Mesenchymal stem cell (in vitro differentiated cells and primary cell): ENCODE results near the gene MNDA.

Source experiments
- DNase-seq: peaks from one replicate; pipeline ENCODE4 v3.0.0-alpha.2; 2013
- H2AFZ ChIP-seq: one replicate; pipeline ENCODE4 v1.6.1; 2013; ENCODE audit warnings: low read depth, mild to moderate bottlenecking, control low read depth, inconsistent platforms, low read length, moderate library complexity
- H2AK5ac ChIP-seq: 2 replicates; pipeline ENCODE4 v1.6.1; 2013; ENCODE audit warnings: low read length, moderate library complexity, mild to moderate bottlenecking, inconsistent platforms; ENCODE audit not compliant: severe bottlenecking
- H2BK120ac ChIP-seq: one replicate; pipeline ENCODE4 v1.6.1; 2013; ENCODE audit warnings: low read depth, mild to moderate bottlenecking, inconsistent platforms, low read length, moderate library complexity
- H2BK12ac ChIP-seq, 2 experiments: one replicate each; pipeline ENCODE4 v1.6.1; 2013; ENCODE audit warnings: inconsistent platforms in 2 of 2, low read length in 2 of 2, mild to moderate bottlenecking in 2 of 2, moderate library complexity in 2 of 2, control low read depth in 1 of 2
- H2BK15ac ChIP-seq: one replicate; pipeline ENCODE4 v1.6.1; 2013; ENCODE audit warnings: mild to moderate bottlenecking, low read depth, inconsistent platforms; ENCODE audit not compliant: poor library complexity, severe bottlenecking
- H2BK5ac ChIP-seq: 2 replicates; pipeline ENCODE4 v1.6.1; 2013; ENCODE audit warnings: low read depth, mild to moderate bottlenecking, low read length, control low read depth, inconsistent platforms; ENCODE audit not compliant: poor library complexity, severe bottlenecking
- H3K14ac ChIP-seq, 2 experiments: one replicate each; pipeline ENCODE4 v1.6.1; 2013; ENCODE audit warnings: inconsistent platforms in 2 of 2, low read length in 2 of 2, control low read depth in 1 of 2, mild to moderate bottlenecking in 1 of 2, moderate library complexity in 1 of 2
- H3K18ac ChIP-seq, 2 experiments: one replicate each; pipeline ENCODE4 v1.6.1; 2013; ENCODE audit warnings: inconsistent platforms in 2 of 2, low read length in 2 of 2, control low read depth in 1 of 2, low read depth in 1 of 2, mild to moderate bottlenecking in 1 of 2
- H3K23ac ChIP-seq, 2 experiments: one replicate each; pipeline ENCODE4 v1.6.1; 2013; ENCODE audit warnings: inconsistent platforms in 2 of 2, low read length in 2 of 2, mild to moderate bottlenecking in 2 of 2, moderate library complexity in 2 of 2, control low read depth in 1 of 2
- H3K27ac ChIP-seq: 2 replicates; pipeline ENCODE4 v1.5.1; 2013; ENCODE audit warnings: mild to moderate bottlenecking, moderate library complexity, low read length, control low read depth, inconsistent platforms; ENCODE audit not compliant: poor library complexity, severe bottlenecking
- H3K27me3 ChIP-seq, 2 experiments: 2 replicates each; pipeline versions ENCODE4 v1.6.1 to v1.7.0; 2013; ENCODE audit warnings: low read length in 2 of 2, mild to moderate bottlenecking in 2 of 2, moderate library complexity in 2 of 2, control low read depth in 1 of 2, inconsistent platforms in 1 of 2; ENCODE audit not compliant: control insufficient read depth in 1 of 2, insufficient read depth in 1 of 2
- H3K36me3 ChIP-seq, 2 experiments: 2 replicates each; pipeline versions ENCODE4 v1.6.1 to v1.7.0; 2013; ENCODE audit warnings: low read length in 2 of 2, control low read depth in 1 of 2, inconsistent platforms in 1 of 2, low read depth in 1 of 2, mild to moderate bottlenecking in 1 of 2; ENCODE audit not compliant: insufficient read depth in 2 of 2, control insufficient read depth in 1 of 2
- H3K4ac ChIP-seq, 2 experiments: one replicate each; pipeline ENCODE4 v1.6.1; 2013; ENCODE audit warnings: inconsistent platforms in 2 of 2, low read length in 2 of 2, mild to moderate bottlenecking in 2 of 2, moderate library complexity in 2 of 2, control low read depth in 1 of 2, low read depth in 1 of 2
- H3K4me1 ChIP-seq: 2 replicates; pipeline ENCODE4 v1.6.1; 2013; ENCODE audit warnings: low read depth, low read length, control low read depth; ENCODE audit not compliant: control insufficient read depth, insufficient read depth
- H3K4me2 ChIP-seq: 2 replicates; pipeline ENCODE4 v1.6.1; 2013; ENCODE audit warnings: low read length, mild to moderate bottlenecking, inconsistent platforms; ENCODE audit not compliant: poor library complexity, severe bottlenecking
- H3K4me3 ChIP-seq, 2 experiments: 2 replicates each; pipeline versions ENCODE4 v1.5.1 to v1.7.0; 2013; ENCODE audit warnings: low read length in 2 of 2, mild to moderate bottlenecking in 2 of 2, control low read depth in 1 of 2, low read depth in 1 of 2; ENCODE audit not compliant: insufficient read depth in 1 of 2
- H3K79me1 ChIP-seq: replicated peaks from 2 replicates; pipeline ENCODE4 v1.6.1; 2013; ENCODE audit warnings: mild to moderate bottlenecking, control low read depth, low read length, inconsistent platforms; ENCODE audit not compliant: poor library complexity, severe bottlenecking
- H3K9ac ChIP-seq: 2 replicates; pipeline ENCODE4 v1.7.0; 2013; ENCODE audit warnings: mild to moderate bottlenecking, low read length, moderate library complexity
- H3K9me3 ChIP-seq: 2 replicates; pipeline ENCODE4 v1.7.0; 2013; ENCODE audit warnings: mild to moderate bottlenecking, low read length; ENCODE audit not compliant: control insufficient read depth
- H4K8ac ChIP-seq: one replicate; pipeline ENCODE4 v1.6.1; 2013; ENCODE audit warnings: inconsistent platforms, mild to moderate bottlenecking, low read length, moderate library complexity
- H4K91ac ChIP-seq: one replicate; pipeline ENCODE4 v1.6.1; 2013; ENCODE audit warnings: mild to moderate bottlenecking, low read length, inconsistent platforms
- WGBS: methylation state at CpG from one replicate; pipeline ENCODE4 v1.1.7; 2013; ENCODE audit warnings: mixed read lengths; 5-methylcytosine and 5-hydroxymethylcytosine counted together

The MNDA gene

DNA sequence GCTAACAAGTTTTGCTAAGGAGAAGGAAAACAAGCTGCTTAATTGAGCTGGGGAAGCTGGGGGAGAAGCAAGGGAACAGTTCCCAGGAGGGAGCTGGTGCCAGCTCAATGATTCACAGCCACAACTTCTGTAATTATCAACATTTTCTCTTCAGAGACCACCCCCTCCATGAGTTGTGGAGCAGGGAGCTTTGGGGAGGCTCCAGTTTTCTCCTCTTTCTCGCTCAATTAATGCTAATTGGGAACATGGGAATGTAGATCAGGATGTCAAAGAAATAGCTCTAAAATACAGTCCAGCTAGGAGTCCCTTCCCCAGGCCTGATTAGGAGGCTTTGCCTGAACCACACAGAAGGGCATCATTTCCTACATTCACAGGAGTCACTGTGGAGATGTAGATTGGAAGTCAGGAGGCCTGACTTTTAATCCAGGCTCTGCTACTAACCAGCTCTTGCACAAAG lies 12.1 kb upstream of the MNDA start:
- peak; percentile 44 for DNase-seq
- Histone ChIP-seq H3K4me3 (no peak overlapping the region), H3K9ac (no peak overlapping the region), H3K27ac (no peak overlapping the region), H2AFZ (no peak overlapping the region), H2BK12ac (peak overlapping the region in 1 of 2 experiments; percentile 77), H2BK15ac (peak overlapping the region; percentile 48), H3K14ac (no peak overlapping the region), H3K27me3 (no peaks in the 10 kb centered on the region), H3K18ac (peak overlapping the region; percentile 21), H3K36me3 (no peaks in the 10 kb centered on the region), H3K79me1 (no peaks in the 10 kb centered on the region), H3K9me3 (no peaks in the 10 kb centered on the region), H3K4me1 (no peaks in the 10 kb centered on the region), H2AK5ac (no peak overlapping the region), H4K8ac (no peak overlapping the region), H3K4me2 (no peak overlapping the region), H2BK5ac (no peak overlapping the region), H3K4ac (no peak overlapping the region), H3K23ac (no peak overlapping the region), H2BK120ac (peak overlapping the region; percentile 49), H4K91ac (peak overlapping the region; percentile 50)
- no CpG with 5 or more reads among the region's 1 CpG for WGBS

DNA sequence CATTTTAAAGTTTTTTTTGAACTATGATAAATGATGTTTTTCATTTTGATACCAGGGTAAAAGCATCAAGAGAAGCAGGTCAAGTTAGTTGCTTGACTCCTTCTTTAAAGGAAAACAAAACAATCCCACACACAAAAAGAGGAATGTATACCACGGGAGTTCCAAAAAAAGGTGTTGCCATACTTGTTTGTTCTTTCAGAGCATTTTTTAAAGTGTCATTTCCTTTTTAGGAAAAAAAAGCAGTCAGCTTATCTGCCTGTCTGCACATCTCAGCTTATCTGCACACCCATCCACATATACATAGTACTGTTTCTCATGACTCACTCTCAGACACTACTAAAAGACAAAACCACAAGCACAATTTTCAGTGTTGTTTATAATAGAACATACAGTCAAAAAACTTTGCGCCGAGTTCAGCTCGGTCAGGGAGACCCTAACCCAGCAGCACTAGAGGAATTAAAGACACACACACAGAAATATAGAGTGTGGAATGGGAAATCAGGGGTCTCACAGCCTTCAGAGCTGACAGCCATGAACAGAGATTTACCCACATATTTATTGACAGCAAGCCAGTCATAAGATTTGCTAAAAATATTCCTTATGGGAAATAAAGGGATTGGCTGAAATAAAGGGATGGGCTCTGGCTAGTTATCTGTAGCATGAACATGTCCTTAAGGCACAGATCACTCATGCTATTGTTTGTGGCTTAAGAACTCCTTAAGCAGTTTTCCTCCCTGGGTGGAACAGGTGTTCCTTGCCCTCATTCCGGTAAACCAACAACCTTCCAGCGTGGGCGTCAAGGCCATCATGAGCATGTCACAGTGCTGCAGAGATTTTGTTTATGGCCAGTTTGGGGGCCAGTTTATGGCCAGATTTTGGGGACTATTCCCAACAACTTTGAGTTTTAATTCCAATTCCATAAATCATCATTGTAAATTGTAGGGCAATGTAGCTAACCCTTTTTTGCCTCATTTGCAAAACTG lies 11.4 kb upstream of the MNDA start:
- no peaks in the 10 kb centered on the region for H3K4me1 ChIP-seq
- no peak overlapping the region for H3K27ac ChIP-seq
- H3K4me2 ChIP-seq = no peak overlapping the region
- no peak overlapping the region for H3K9ac ChIP-seq
- H2AK5ac ChIP-seq = no peak overlapping the region
- no peaks in the 10 kb centered on the region for H3K36me3 ChIP-seq
- no peak overlapping the region for H3K23ac ChIP-seq
- H2AFZ ChIP-seq = no peak overlapping the region
- no peaks in the 10 kb centered on the region for H3K79me1 ChIP-seq
- H4K8ac ChIP-seq = no peak overlapping the region
- no peak overlapping the region for H2BK5ac ChIP-seq
- no peak overlapping the region for H2BK120ac ChIP-seq
- H3K9me3 ChIP-seq = no peaks in the 10 kb centered on the region
- 49% methylated on average over 7 of the region's 7 CpGs for WGBS
- H3K4ac ChIP-seq = no peak overlapping the region
- H2BK15ac ChIP-seq = peak overlapping the region; percentile 48
- no peak overlapping the region for H3K4me3 ChIP-seq
- H3K14ac ChIP-seq = no peak overlapping the region
- H2BK12ac ChIP-seq = no peak overlapping the region
- no peaks in the 10 kb centered on the region for H3K27me3 ChIP-seq
- H4K91ac ChIP-seq = no peak overlapping the region
- H3K18ac ChIP-seq = no peak overlapping the region
- DNase-seq = peak; percentile 75

DNA sequence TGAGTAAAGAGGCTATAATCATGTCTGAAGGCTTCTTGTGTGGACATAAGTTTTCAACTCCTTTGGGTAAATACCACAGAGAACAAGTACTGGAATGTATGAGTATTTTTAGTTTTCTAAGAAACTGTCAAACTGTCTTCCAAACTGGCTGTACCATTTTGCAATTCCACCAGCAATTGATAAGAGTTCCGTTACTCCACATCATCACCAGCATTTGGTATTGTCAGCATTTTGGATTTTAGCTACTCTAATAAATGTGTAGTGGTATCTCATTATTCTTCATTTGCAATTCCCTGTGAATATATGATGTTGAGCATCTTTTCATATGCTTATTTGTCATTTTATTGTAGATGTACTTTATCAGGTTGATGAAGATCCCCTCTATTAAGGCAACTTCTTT lies 9.4 kb upstream of the MNDA start:
- H2AK5ac ChIP-seq = no peak overlapping the region
- no peak overlapping the region for H2BK120ac ChIP-seq
- no peak overlapping the region for H3K4me3 ChIP-seq
- H4K91ac ChIP-seq = no peak overlapping the region
- H3K4ac ChIP-seq = no peak overlapping the region
- H3K23ac ChIP-seq = no peak overlapping the region
- H4K8ac ChIP-seq = no peak overlapping the region
- H3K27ac ChIP-seq = no peak overlapping the region
- no peak overlapping the region for H3K9ac ChIP-seq
- no peak overlapping the region for H2AFZ ChIP-seq
- no peaks in the 10 kb centered on the region for H3K9me3 ChIP-seq
- H3K27me3 ChIP-seq = no peaks in the 10 kb centered on the region
- H3K18ac ChIP-seq = no peak overlapping the region
- no peak overlapping the region for H2BK5ac ChIP-seq
- no peak overlapping the region for H3K4me2 ChIP-seq
- no peak overlapping the region for H2BK12ac ChIP-seq
- H3K4me1 ChIP-seq = no peaks in the 10 kb centered on the region
- H3K36me3 ChIP-seq = no peaks in the 10 kb centered on the region
- no peak overlapping the region for H2BK15ac ChIP-seq
- DNase-seq = no peak
- no peaks in the 10 kb centered on the region for H3K79me1 ChIP-seq
- no CpG with 5 or more reads among the region's 1 CpG for WGBS
- no peak overlapping the region for H3K14ac ChIP-seq

DNA sequence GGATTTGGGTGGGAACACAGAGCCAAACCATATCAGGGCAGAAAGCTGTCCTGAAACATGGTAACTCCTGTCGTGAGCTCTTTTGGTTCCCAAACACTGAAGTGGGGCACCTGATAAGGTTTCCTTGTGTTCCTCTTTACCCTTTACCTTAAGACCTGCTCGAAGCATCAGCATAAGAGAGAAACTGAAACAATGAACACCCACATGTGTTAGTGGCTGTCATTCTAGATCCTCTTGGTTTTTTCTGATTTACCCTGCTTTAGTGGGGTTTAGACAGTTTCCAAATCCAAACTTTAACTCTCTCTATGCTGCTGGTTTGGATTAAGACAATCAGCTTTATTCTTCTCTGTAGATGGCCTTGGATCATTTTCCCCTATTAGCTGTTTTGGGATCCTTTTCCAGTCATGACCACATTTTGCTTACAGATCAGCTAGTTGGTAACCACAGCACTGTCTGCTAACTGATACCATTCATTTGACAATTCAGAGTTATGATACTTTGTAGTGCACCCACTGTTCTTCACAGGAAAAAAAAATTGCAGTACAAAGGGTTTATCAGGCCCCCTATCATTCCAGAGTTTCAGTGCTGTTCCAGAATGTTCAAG lies 975 bp upstream of the MNDA start:
- no peak overlapping the region for H3K14ac ChIP-seq
- H4K8ac ChIP-seq = no peak overlapping the region
- DNase-seq = no peak
- H3K4me1 ChIP-seq = no peaks in the 10 kb centered on the region
- no peaks in the 10 kb centered on the region for H3K9me3 ChIP-seq
- H3K36me3 ChIP-seq = no peaks in the 10 kb centered on the region
- no peak overlapping the region for H3K23ac ChIP-seq
- H3K4ac ChIP-seq = no peak overlapping the region
- H2BK12ac ChIP-seq = no peak overlapping the region
- H2BK15ac ChIP-seq = no peak overlapping the region
- 62% methylated on average over 2 of the region's 2 CpGs for WGBS
- H2BK120ac ChIP-seq = no peak overlapping the region
- no peak overlapping the region for H2AFZ ChIP-seq
- no peak overlapping the region for H3K18ac ChIP-seq
- no peak overlapping the region for H3K4me3 ChIP-seq
- H3K4me2 ChIP-seq = no peak overlapping the region
- no peak overlapping the region for H4K91ac ChIP-seq
- H3K9ac ChIP-seq = no peak overlapping the region
- no peaks in the 10 kb centered on the region for H3K79me1 ChIP-seq
- H2AK5ac ChIP-seq = no peak overlapping the region
- no peak overlapping the region for H3K27ac ChIP-seq
- H3K27me3 ChIP-seq = no peaks in the 10 kb centered on the region
- no peak overlapping the region for H2BK5ac ChIP-seq
